GM23338 (cell line): ENCODE measurements around the gene ZDHHC13.

ENCODE experiments used
- CTCF ChIP-seq, 2 experiments: fragments of 200-600 bp in 1 of 2; sonication (generic) in 1 of 2; conservative IDR thresholded peaks; 2 replicates each; pipeline versions ENCODE4 v1.5.1 to v1.6.1; 2016 to 2017; ENCODE audit warnings: antibody characterized with exemption in 2 of 2, low read depth in 2 of 2, mild to moderate bottlenecking in 2 of 2, moderate library complexity in 1 of 2
- POLR2AphosphoS5 ChIP-seq: IDR thresholded peaks from 2 replicates; pipeline ENCODE4 v1.6.1; 2016; ENCODE audit warnings: antibody characterized with exemption, low read depth

GRCh38 chr11:19094859-19095258 lies 22.1 kb upstream of the ZDHHC13 start:
- TF ChIP-seq CTCF (conservative IDR thresholded peaks at IDR 0.05; ENCODE audit: low read depth in 2 of 2) (no peak), POLR2AphosphoS5 (no peak)
